ENCODE results near the gene IL32.

DNA sequence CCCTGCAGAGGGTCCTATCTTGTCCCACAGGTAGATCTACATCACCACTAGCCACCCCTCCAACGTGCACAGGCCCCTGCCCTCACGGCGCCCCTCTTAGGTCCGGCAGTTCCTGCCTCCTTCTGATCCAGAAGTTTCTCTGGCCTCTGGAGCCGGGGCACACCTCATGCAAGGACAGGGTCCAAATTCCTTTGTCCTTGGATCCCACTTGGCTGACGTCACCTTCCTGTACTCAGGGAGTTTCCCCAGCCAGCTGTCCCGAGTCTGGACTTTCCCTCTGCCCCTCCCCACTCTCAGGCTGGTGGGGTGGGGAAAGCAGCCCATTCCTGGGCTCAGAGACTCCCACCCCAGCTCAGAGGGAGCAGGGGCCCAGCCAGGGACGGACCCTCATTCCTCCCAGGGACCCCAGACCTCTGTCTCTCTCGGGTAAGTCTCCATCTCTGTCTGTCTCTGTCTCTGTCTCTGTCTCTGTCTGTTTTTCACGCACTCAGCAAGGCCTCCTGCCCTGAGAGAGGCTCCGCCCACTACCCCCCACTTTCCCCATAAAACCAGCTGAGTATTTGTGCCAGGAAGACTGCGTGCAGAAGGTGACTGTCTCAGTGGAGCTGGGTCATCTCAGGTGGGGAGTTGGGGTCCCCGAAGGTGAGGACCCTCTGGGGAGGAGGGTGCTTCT is at the start of gene IL32:
- TF ChIP-seq CTCF (IDR thresholded peaks at IDR 0.05) (no peak), POLR2A (IDR thresholded peaks at IDR 0.05) (peak; percentile 55 to 95 (median 94))
